ENCODE data around the gene GOLGA6L25.
"Not testable (repeated sequence)": the region's sequence is repeated elsewhere in the genome, so short reads cannot be mapped to it uniquely, and the experiment has no call there.

The GOLGA6L25 gene

GRCh38 chr15:28553268-28553667 lies at the start of gene GOLGA6L25:
Gene GOLGA6L25 (plus strand): TSS chr15:28553568. CDS start chr15:28553629, 61 bp downstream.
- not testable (repeated sequence) for H3K4me3 ChIP-seq (ENCODE audit: low read depth, low read length); DNase-seq (ENCODE audit: low read depth)

DNA sequence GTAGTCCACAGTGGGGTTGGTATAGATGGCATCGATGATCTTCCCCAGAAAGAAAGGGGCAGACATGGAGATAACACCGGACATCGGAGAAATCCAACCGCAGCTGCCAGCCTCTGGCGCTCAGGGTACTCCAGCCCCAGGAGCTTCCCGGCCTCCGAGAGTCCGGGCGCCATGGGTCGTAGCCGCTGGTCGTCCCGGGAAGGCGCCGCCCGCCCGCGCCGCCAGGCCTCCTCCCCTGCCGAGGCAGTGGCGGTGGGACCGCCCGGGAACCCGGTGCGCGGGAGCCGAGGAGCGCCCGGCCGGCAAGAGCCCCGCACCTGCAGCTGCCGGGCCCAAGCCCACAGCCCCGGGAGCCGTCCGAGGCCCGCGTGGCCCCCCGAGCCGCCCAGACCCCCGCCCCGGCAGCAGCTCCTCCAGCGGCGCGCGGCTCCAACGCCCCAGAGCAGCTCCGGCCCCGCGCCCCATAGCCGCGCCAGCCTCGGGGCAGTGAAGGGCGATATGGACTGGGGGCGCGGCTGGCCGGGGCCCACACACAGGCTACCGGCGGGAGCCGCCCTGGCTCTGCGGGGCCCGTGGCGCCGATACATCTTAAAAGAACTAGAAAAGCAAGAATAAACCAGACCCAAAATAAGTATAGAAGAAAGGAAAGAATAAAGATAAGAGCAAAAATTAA lies 45.0 kb upstream of the GOLGA6L25 start:
- H3K4me3 ChIP-seq (ENCODE audit: low read depth, low read length); DNase-seq (ENCODE audit: low read depth): not testable (repeated sequence)

DNA sequence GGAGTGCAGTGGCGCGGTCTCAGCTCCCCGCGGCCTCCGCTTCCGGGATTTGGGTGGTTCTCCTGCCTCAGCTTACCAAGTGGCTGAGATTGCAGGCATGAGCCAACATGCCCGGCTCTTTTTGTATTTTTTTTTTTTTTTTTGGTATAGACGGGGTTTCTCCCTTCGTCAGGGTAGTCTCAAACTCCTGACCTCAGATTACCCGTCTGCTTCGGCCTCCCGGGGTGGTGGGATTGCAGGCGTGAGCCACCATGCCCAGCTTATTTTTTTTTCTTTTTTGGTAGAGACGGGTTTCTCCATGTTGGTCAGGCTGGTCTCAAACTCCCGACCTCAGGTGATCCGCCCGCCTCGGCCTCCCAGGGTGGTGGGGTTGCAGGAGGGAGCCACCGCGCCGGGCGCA lies 39.2 kb upstream of the GOLGA6L25 start:
- H3K4me3 ChIP-seq (ENCODE audit: low read depth, low read length); DNase-seq (ENCODE audit: low read depth): not testable (repeated sequence)

- not testable (repeated sequence) for DNase-seq (ENCODE audit: low read depth); H3K4me3 ChIP-seq (ENCODE audit: low read depth, low read length)
Observed at GRCh38 chr15:28515208-28515607, 38.2 kb upstream of the GOLGA6L25 start.

DNA sequence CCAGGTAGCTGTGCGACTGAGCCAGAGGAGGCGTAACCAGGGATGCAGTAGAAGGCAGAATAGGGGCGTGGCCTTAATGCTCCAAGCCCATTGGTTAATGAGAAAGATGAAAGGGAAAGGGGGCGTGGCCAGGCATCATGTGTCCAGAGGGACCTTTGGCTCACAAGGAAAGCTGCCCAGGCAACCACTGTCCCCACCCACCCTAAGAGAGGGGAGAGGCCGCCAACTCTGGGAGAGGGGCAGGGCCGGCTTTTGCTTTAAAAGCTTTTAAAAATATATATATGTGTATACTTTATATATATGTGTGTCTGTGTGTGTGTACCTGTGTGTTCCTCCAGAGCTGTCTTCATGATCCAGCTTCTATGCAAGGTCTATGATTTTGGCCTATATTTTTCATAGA lies 20.4 kb upstream of the GOLGA6L25 start, which contains the start of gene GOLGA8G:
TSS of gene GOLGA8G (minus strand) at position 18 of the 400 bp plus-strand sequence. CDS start 62 bp downstream, outside the sequence.
- H3K4me3 ChIP-seq (ENCODE audit: low read depth, low read length); DNase-seq (ENCODE audit: low read depth): not testable (repeated sequence)

DNA sequence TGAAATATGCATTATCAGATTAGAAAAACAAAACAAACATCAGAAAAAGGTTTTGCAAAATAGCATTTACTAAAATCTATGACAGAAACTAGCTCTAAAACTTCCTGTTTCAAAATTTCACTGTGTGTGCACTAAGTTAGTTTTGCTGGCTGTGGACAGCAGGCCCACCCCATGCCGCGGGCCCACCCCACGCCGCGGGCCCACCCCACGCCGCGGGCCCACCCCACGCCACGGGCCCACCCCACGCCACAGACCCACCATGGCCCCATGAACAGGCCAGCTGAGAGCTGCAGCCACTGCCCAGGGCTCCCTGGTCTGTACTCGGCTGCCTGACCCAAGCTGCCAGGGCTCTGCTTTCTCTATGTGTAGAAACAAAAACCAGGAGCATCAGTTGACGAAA lies 20.0 kb downstream of the GOLGA6L25 start:
- DNase-seq (ENCODE audit: low read depth); H3K4me3 ChIP-seq (ENCODE audit: low read depth, low read length): not testable (repeated sequence)

GRCh38 chr15:28588977-28589606 lies 35.7 kb downstream of the GOLGA6L25 start:
- DNase-seq (ENCODE audit: low read depth); H3K4me3 ChIP-seq (ENCODE audit: low read depth, low read length): not testable (repeated sequence)

DNA sequence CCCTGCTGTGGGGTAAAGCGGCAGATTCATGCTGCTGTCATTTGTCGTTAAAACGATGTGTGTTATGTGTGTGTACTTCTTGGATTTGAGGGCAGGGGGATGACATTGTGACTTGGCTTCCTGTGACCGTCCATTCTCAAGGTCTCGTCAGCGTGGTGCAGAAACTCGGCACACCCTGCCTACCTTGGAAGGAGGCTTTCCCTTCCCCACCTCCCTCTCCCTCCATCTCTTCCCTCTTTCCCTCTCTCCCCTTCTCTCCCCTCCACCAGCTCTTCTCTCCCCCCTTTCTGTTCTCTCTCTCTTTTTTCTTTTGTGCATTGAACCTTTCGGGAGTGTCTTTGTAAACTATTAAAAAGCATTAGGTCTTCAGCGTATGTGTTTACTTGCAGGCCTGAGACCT lies 36.4 kb downstream of the GOLGA6L25 start:
- peak overlapping the region; percentile 59 for H3K4me3 ChIP-seq (ENCODE audit: low read depth, low read length)
- DNase-seq (ENCODE audit: low read depth): not testable (repeated sequence)

DNA sequence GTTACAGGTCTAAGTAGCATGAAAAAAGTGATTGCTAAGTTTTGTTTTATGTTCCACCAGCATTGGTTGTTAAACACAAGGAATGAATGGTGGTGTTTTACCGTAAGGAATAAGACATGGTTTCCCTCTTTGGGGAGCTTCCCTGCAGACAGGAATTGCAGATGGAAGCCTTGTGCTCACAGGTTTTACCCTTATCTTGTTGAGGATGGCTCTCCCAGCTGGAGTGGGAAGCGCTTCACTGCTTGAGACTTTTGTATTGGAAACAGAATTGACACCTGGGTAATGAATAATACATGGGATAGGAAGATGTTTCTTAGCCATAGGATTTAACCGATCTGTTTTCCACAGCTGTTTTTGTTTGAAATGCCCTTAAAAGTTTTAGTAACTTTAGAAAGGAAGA lies 39.0 kb downstream of the GOLGA6L25 start:
- DNase-seq (ENCODE audit: low read depth); H3K4me3 ChIP-seq (ENCODE audit: low read depth, low read length): not testable (repeated sequence)

DNA sequence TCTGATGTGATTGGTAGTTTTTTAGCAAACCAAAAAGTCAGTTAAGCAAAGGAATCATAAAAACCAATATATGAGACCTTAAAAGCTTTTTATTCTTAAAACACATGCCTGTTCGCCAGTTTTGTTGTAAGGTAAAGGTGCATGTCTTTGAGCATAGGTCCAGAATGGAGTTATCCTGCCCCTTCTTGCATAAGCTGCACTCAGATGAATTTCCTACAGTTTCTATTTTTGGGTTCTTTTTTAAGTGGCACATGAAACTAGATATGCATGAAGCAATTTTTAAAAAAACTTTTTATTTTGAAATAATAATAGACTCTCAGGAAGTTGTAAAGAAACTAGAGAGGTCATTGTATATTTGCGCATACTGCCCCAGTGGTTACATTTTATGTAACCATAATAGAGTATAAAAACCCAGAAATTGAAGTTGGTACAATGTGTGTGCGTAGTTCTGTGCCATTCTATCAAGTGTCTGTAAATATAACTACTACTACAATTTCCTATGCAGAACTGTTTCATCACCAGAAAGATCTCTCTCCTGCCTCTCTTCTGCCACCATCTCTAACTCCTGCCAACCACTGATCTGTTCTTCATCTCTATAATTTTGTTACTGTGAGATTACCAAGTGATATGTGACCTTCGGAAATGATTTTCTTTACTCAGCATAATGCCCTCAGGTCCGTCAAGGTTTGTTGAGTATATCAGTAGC lies 40.2 kb downstream of the GOLGA6L25 start:
- not testable (repeated sequence) for DNase-seq (ENCODE audit: low read depth); H3K4me3 ChIP-seq (ENCODE audit: low read depth, low read length)

GRCh38 chr15:28597471-28597870 lies 44.1 kb downstream of the GOLGA6L25 start:
- DNase-seq (ENCODE audit: low read depth); H3K4me3 ChIP-seq (ENCODE audit: low read depth, low read length): not testable (repeated sequence)

- H3K4me3 ChIP-seq (ENCODE audit: low read depth, low read length); DNase-seq (ENCODE audit: low read depth): not testable (repeated sequence)
Observed at GRCh38 chr15:28598209-28598608, 44.8 kb downstream of the GOLGA6L25 start.

DNA sequence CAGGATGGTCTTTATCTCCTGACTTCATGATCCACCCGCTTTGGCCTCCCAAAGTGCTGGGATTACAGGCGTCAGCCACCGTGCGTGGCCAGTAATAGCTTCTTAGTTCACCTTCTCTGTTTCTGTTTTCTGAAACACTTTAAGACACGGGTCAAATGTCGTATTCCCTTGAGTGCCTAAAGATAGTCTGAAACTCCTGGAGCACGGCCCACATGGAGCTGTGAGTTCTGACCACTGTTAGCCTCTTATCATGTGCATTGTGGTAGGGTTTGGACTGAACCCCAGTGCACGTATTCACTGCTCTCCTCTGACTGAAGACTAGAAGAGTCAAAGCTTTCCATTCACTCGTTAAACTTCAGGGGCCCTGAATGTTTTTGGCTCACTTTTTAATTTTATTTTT lies 48.8 kb downstream of the GOLGA6L25 start:
- not testable (repeated sequence) for DNase-seq (ENCODE audit: low read depth); H3K4me3 ChIP-seq (ENCODE audit: low read depth, low read length)
